Measurements from ENCODE around the gene GPN2.

The GPN2 gene

DNA sequence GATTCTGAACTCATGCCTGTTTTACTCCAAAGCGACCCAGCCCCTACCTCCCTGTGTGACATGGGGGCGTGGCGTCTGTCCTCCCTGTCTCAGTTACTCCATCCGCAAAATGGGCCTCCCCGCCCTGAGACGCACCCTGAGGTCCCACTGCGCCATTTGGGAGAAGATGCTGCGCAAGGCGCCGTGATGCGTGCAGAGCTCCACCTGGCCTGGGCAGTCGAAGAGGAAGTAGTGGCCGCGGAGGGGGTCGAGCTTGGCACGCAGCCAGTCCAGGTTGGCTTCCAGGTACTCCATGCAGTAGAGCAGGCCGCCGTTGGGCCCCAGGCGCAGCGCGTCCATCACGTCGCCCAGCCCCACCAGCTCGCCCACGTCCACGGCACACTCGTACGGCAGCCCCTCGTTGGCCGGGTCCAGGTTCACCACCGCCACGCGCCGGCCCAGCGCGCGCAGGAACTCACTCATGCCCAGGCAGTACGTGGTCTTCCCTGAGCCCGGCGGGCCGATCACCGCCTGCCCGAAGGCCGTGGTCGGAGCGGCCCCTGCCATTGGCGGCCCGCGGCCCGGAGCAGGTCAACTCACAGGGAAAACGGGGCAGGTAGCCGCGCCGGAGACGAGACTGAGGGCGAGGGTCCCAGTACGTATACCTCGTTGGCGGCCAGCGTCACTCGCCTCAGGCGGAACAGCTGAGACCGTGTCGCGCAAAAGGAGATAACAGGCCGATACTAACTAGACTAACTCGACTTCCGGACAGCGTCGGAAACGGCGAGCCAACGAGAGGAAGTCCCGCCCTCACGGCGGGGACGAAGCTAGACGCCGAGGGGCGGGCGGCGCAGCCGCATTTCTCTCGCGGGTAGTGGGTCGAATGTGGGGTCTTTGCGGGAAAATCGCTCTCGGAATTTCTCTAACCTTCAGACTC is at the start of gene GPN2:
GPN2 (minus strand) TSS at position 733 of the 916 bp plus-strand sequence; CDS start at position 546, 187 bp downstream.
- DNase-seq, result peak; percentile 67 to 71

DNA sequence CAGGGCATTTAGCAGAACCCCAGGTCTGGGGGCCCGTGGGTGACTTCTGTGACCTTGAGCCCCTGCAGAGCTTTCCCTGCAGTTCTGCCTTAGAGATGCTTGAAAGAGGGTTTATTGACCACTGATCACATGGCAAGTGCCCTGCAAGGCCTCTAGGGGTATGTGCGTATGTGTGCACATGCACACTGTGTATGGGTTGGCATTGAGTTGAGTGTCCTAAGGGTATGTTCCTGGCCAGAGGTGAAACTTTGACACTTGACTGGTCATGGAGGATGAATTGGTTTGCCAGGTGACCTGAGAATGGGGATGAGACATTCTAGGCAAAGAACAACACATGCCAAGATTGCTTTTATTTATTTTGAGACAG is 48.6 kb upstream of the GPN2 start:
- DNase-seq, result no peak

DNA sequence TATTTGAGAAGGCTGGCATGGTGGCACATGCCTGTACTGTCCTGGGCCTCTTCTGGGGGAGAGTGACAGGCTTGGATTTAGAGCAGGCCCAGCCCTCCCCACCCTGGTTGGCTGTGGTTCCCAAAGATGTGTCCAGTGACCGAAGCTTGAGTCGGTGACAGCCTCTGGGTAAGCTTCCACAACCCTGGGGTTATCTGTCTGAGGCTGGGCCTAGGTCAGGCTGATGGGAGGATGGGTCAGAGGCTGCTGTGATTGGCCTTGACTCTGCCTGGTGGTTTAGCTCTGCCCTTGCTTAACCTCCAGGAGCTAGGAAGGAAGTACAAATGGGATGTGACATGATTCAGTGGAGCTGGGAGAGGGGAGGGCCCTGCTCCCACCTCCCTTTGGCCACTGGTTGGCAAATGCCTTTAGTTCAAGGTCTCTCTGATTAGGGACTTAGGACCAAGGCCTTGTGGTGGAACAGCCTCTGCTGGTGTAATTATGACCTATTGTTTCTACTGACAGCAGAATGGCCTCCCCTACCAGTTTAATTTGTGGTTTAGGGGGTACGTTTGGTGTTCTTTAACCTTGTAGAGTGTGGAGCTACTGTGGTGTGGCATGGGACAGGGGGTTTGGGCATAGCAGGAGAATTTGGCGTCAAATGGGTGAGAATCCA is 48.0 kb upstream of the GPN2 start:
- DNase-seq, result no peak

DNA sequence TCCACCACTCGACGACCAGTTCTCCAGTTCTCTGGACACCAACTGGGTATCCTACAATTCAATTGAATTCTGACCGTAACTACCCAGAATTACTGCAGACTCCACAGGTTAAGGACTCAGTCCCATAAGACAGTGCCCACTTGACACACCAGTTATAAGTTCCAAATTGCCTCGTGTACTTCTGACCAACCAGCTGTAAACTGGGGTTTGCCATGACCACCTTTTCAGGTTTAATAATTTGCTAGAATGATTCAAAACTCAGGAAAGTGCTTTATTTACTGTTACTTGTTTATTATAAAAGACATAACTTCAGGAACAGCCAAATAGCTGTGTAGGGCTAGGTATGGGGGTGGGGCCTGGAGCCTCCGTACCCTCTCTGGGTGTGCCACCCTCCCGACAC is 46.7 kb upstream of the GPN2 start:
- no peak for DNase-seq

DNA sequence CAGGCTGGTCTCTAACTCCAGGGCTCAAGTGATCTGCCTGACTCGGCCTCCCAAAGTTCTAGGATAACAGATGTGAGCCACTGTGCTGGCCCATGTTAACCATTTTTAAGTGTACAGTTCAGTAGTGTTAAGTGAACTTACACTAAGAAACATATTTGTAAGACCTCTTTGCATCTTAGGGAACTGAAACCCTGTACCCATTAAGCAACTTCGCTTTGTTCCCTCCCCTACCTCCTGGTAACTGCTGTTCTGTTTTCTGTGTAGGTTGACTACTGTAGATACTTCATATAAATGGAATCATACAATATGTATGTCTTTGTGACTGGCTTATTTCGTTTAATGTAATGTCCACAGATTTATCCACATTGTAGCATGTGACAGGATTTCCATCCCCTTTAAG is 42.4 kb upstream of the GPN2 start:
- DNase-seq, result no peak

DNA sequence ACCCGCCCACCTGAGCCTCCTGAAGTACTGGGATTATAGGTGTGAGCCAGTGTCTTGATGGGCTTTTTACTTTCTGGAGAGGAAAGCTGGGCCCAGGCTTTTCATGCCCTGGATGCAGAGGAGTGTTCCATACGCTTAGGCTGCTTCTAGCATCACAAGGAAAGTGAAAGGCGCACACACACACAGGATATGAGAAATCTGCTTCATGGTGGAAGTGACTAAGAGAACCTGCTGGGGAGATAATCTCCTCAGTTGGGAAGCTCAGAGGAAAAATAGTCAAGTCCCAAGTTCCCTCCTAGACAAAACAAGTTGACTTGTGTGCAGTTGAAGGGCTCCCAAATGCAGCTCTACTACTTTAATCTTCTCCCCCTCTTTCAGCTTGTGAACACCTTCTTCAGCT is 33.6 kb upstream of the GPN2 start:
- DNase-seq, result no peak

DNA sequence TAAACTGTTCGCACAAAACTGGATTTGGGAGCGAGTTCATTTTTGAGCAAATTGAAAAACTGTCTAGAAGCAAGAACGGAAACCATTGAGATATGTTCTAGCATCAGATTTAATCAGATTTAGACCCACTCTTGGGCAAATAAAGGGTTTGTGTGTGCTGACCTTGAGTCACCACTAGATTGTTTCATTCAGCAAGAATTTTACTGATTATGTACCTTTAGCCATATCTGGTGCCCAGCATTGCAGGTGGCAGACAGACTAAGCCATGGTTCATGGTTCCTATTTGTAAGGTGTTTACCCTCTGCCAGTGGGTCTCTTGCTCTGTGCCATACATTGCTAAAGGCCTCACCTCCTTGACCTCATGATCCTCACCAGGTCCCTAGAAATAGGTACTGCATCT is 32.8 kb upstream of the GPN2 start:
- no peak for DNase-seq

DNA sequence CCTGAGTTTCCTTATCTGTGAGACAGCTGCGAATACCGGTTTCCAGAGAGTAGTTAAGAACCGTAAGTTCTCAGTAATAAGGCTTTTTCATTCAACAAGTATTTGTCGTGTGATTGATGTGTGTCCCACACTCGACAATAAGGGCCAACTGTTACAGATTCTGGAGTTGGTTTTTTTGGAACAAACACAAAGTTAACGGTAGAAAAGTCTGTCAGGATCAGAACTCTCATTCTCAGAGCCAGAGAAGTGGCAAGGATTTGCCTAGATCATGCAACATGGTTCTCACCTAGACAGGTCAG is 32.3 kb upstream of the GPN2 start:
- DNase-seq, result no peak

DNA sequence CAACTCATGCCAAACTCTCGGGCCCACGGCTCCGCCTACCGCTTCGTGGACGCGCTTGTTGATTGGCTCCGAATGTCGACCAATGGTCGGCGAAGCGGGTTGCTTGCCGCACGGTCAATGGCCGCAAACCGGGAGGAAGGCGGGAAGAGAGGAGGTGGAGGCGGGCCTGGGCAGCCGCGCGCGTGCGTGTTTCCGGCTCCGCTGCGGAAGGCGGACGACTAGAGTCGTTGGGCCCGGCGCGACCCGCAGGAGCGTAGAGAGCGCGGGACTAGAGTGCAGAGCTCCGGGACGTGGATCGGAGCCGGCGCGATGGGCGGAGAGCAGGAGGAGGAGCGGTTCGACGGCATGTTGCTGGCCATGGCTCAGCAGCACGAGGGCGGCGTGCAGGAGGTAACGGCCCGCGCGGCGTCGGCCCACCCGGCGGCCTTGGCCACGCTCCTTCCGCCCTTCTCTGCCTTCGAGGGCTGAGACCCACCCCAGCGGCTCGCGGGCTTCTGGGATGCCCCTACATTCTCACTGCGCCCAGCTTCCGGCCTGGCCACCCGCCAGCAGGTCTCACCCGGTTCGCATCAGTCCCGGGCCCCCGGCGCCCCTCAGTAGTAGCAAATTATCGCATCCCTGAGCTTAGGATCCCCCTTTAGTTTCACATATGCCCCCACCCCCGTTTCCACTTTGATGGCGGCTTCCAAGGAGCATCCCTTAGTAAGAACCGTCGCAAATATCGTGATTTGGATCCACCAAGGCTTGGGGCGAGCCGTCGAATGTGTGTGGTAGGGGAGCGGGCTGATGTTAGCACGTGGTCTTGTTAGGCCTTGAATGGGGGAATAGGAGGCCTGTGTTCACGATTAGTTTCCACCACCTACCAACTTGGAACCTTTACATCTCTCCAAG is 31.7 kb upstream of the GPN2 start, which contains the start of gene NUDC:
NUDC (plus strand) TSS at position 204 of the 891 bp plus-strand sequence; CDS start at position 310, 106 bp downstream.
- peak; percentile 91 to 93 for DNase-seq

DNA sequence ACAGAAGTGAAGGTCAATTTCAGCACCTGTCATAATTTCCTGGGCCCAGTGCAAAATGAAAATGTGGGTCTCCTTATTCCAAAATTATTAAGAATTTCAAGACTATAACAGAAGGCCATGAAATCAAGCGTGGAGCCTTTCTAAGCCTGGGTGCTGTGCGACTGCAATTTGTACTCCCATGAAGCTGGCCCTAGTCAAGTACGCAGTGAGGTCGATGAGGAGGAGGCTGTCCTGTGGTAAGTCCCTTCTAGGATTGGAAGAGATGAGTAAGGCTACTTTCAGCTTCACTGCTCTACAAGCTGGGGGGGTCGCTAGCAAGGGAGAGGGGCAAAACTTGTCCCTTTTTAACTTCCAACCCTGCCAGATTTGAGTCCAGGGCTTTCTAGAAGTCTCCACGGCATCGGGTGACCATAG is 31.1 kb upstream of the GPN2 start:
- no peak for DNase-seq

DNA sequence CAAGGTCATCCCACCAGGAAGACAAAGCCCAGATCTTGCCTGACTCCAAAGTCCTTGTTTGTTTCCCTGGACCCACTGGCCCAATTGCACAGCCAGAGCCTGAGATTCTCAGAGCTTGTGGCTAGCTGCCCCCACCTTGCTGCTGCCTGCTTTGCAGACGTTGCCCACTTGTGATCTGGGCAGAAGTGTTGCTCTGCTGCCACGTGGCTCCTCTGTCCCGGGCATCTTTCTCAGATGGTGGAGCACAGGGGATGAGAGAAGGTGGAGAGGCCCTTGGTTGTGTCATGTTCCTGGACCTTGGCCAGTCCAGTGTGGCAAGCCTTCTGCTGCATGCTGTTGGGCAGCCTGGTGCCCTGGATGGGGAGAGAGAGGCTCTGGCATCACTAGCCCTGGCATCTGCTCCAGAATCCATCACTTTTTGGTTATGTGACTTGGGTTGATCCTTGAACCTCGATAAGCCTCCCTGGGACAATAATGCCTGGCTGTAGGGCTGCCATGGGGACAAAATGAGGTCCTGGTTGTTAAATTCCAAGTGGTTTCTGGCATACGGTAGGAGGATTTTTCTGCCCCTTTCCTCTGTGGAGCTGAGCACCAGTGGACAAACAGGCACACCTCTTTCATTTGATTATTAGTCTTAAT is 25.2 kb upstream of the GPN2 start:
- no peak for DNase-seq

DNA sequence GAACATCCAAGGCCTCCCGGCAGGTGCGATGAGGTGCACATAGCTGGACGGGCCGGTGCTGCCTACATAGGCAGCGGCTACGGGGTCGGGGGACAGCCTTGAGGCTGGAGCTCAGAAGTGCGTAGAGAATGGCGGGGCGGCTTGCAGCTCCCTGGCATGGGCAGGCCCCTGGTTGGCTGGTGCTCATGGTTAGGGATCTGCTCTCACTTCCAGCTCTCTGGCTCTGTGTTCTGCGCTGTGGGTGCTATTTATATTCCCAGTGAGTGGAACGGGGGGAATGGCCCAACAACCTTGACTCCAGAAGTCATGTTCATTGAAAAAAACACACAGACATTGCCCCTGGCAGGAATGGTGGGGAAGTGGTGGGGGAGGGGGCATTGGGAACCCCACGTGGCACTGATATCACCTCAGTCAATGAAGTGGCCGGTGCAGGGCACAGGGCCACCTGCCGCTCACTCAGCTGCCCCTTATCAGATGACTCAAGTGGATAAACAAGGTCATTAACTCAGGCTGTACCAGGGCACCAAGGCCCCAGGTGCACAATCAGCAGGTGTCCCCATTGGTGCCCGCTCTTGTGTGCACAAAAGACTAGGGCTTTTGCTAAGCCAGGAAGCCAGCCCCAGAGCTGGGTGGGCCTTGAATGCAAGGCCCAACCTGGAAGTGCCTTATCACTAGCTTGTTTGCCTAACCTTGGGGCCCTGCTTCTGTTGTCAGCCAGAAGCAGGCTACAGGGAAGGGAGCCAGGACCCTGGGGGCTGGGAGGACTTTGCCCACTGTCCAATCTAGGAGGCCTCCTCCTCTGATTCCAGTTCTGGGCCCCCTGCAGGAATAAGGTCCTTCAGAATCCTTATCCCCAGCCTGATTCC is 23.9 kb upstream of the GPN2 start, which contains the start of gene NR0B2:
NR0B2 (minus strand) TSS at position 222 of the 866 bp plus-strand sequence; CDS start at position 187, 35 bp downstream.
- no peak for DNase-seq

DNA sequence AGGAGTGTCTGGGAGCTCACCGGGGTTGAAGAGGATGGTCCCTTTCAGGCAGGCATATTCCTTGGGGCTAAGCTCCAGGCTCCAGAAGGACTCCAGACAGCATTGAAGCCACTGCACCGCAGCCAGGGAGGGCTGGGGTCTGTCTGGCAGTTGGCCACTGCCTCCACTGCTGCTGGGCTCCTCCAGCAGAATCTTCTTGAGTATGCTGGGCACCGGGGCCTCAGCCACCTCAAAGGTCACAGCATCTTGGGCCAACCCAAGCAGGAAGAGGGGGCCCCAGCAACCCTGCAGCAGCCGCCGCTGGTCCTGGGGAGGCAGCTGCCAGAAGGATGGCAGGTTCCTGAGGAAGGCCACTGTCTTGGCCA is 23.3 kb upstream of the GPN2 start:
- DNase-seq, result no peak

DNA sequence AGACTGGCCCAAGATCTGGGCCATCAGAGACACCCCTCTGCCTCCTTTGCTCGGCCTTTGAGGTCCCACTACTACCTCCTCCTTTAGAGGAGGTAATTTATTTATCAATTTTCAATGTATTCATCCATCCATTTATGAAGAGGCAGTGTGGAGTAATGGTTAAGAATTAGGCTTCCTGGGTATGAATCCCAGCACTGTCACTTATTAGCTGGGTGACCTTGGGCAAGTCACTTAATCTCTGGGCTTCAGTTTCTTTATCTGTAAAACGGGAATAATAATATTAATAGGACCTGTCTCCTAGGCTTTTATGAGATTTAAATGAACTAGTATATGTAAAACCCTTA is 22.0 kb upstream of the GPN2 start:
- DNase-seq, result no peak

DNA sequence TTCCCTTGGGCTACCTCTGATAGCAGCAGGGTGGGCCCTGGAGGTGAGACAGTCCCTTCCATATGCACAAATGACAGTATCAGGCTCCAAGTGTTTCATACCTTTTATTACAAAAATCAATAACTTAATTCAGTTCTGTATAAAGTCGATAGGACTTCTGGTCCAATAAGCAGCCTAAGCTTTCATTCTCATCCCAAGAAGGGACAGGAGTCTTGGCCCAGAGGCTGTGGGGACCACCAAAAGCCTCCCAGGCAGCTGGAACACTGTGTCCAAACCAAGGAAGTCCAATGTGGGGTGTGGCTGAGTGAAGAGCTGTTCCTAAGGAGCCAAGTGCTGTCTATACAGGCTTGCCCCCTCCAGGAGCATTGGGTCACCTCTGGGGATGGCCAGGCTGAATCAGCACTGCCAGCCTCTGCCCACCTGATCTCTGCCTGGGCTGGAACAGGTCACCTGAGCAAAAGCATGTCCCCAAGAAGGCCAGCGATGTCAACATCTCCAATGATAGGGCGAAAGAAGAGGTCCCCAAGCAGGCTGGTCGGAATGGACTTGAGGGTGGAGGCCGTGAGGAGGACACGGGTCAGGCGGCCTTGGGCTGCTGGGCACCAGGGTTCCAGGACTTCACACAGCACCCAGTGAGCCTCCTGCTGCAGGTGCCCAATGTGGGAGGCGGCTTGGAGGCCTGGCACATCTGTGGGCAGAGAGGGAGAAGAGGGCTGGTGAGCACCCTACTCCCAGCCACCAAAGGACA is 21.5 kb upstream of the GPN2 start:
- no peak for DNase-seq

DNA sequence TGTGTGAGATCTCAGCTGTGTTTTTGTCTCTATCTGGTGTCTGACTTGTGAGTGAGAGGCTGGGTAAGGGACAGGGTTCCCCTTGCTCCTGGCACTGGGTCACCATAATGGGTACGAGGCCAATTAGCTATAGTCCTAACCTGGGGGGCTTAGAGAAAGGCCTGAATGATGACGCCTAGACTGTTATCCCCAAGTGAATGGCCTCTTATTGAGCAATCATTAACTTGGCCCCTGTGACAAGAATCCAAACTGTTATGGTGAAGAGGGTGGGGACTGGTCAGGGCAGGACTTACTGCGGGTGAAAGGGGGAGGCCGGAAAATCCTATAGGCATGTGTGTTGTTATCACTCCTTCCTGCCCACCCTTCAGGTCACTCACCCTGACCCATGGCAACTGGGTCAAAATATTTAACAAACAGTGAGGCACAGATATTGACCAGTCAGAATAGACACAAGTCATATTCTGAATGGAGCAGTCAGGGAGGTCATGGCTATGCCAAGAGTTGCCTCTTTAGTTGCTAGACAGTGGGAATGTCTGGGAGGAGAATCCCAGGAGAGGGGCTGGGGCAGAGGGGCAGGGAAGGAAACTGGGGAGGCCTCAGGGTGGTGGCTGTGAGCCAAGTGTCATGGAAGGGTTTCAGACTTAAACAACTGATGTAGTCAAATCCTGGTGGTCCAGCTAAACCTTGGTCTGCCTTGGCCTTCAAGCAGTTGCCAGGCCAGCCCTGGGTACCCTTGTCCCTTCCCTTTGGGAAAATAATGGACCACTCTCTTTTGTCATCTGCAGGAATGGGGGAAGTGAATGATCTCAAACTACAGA is 20.5 kb upstream of the GPN2 start:
- DNase-seq, result no peak

DNA sequence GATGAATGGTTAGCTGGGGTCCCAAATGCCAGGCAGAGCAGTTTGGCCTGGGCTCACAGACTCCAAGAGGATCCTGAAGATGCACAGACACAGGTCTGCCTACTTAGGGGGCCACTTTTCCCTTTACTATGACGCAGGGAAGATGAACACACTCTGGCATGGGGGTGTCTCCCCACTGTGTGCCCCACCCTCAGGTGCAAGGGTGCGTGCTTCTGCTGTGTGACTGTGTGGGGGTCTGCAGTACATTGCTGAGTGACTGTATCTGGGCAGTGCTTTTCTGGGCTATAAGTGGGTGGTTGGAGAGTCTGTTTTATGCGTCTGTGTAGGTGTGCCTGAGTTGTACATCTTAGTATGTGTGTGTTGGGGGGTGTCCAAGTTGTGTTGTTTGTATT is 19.9 kb upstream of the GPN2 start:
- DNase-seq, result no peak

DNA sequence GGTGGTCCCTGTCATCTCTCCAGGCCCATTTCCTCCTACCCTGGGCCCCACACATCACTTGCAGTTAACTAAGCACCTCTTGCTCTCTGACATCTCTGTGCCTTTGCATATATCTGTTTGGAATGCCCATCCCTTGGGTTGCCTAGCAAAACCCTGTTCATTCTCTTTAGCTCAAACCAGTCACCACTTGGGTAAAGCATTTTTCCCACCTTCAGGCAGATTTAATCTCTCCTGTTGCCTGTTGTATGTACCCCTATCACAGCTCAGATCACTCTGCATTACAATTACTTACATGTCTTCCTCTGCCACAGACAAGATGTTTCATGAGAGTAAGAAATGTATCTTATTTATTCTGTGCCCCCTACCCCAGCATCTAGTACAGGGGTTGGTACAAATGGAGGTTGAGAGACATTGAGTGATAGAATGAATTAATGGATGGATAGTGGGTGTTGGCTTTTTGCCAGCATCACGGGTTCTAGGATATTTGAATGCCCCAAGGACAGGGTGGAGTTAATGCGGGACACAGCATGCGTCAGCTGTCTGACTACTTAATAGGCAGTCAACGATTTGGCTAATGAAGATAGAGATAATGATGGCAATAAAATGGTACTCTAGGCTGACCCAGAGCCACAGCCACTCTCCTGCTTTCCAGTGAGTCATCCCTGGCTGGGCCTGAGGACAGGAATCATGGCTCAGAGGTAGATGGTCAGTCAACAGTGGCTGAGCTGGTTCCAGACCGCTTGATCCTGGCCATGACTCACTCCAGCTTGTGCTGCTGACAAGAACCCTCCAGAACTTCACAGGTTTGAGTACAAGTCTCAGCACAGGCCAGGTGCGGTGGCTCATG is 17.2 kb upstream of the GPN2 start:
- DNase-seq, result no peak

DNA sequence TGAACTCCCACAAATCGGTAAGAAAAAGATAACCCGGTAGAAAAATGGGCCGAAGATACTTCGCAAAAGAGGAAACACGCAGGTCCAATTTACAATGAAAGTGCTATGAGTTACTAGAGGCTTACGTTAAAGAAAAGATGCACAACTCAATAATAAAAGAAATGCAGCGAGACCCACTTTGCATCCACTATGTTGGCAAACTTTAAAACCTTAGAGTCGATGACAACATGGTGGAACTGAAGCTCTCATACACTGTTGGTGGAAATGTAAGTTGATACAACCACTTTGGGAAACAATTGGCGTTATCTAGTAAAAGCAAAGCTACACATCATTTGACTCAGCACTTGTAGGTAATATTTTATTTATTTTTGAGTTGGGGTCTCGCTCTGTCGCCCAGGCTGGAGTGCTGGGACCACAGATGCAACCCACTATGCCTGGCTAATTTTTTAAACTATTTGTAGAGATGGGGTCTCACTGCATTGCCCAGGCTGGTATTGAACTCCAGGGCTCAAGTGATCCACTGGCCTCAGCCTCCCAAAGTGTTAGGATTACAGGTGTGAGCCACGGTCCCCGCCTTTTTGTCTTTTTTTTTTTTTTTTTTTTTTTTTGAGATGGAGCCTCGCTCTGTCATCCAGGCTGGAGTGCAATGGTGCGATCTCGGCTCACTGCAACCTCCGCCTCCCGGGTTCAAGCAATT is 10.9 kb upstream of the GPN2 start:
- DNase-seq, result no peak
